ENCODE results near the gene FIP1L1. TPM values are rescaled to one million over a fixed set of nuclear protein-coding genes. Genes with fewer than 3 reads are reported as not detected.

FIP1L1 gene
- total RNA-seq, 1 donor from 2014 or later, result 50.9 TPM

GRCh38 chr4:53367721-53368120 lies 9.7 kb upstream of the FIP1L1 start:
- FAIRE-seq (no peak), DNase-seq (ENCODE audit: low read depth) (no peak)
- Histone ChIP-seq H3K9ac (ENCODE audit: low read length) (no peak overlapping the region), H3K4me3 (ENCODE audit: insufficient read depth, low read depth, low read length) (no peak overlapping the region), H3K27me3 (ENCODE audit: insufficient read depth, low read length) (peaks cover 14% of the 10 kb centered on the region), H4K20me1 (ENCODE audit: insufficient read depth, low read length) (no peaks in the 10 kb centered on the region), H3K4me2 (ENCODE audit: low read length) (no peak overlapping the region), H3K4me1 (ENCODE audit: insufficient read depth, low read length) (peaks cover 3% of the 10 kb centered on the region), H3K27ac (ENCODE audit: low read depth, low read length) (no peak overlapping the region), H3K9me3 (ENCODE audit: insufficient read depth, low read depth, low read length) (no peaks in the 10 kb centered on the region), H2AFZ (ENCODE audit: low read depth, low read length) (no peak overlapping the region), H3K36me3 (ENCODE audit: insufficient read depth, low read length) (no peaks in the 10 kb centered on the region), H3K79me2 (ENCODE audit: insufficient read depth, low read length) (peaks cover 30% of the 10 kb centered on the region)
- Mint-ChIP-seq H3K4me3 (ENCODE audit: unreplicated experiment) (no peak overlapping the region), H3K4me1 (ENCODE audit: low read depth, unreplicated experiment) (peaks cover 7% of the 10 kb centered on the region), H3K9me3 (ENCODE audit: unreplicated experiment) (no peaks in the 10 kb centered on the region), H3K27ac (ENCODE audit: unreplicated experiment) (no peak overlapping the region), H3K36me3 (ENCODE audit: low read depth, unreplicated experiment) (no peaks in the 10 kb centered on the region), H3K27me3 (ENCODE audit: low read depth, unreplicated experiment) (peaks cover 35% of the 10 kb centered on the region)
- TF ChIP-seq EZH2 (IDR thresholded peaks at IDR 0.05; ENCODE audit: insufficient read depth, low read length), result no peak
- no peak for TF ChIP-seq CTCF (IDR thresholded peaks at IDR 0.05; ENCODE audit: insufficient read depth, low read depth, low read length)

GRCh38 chr4:53371049-53371448 lies 6.4 kb upstream of the FIP1L1 start:
- H3K4me1 ChIP-seq (ENCODE audit: insufficient read depth, low read length), result no peaks in the 10 kb centered on the region
- H2AFZ ChIP-seq (ENCODE audit: low read depth, low read length), result no peak overlapping the region
- FAIRE-seq (no peak), DNase-seq (ENCODE audit: low read depth) (no peak)
- no peak overlapping the region for H3K9ac ChIP-seq (ENCODE audit: low read length)
- no peaks in the 10 kb centered on the region for H3K79me2 ChIP-seq (ENCODE audit: insufficient read depth, low read length)
- H3K9me3 Mint-ChIP-seq (ENCODE audit: unreplicated experiment), result no peaks in the 10 kb centered on the region
- H3K36me3 ChIP-seq (ENCODE audit: insufficient read depth, low read length), result no peaks in the 10 kb centered on the region
- no peak overlapping the region for H3K27ac Mint-ChIP-seq (ENCODE audit: unreplicated experiment)
- H3K4me3 ChIP-seq (ENCODE audit: insufficient read depth, low read depth, low read length), result no peak overlapping the region
- peaks cover 41% of the 10 kb centered on the region for H3K27me3 Mint-ChIP-seq (ENCODE audit: low read depth, unreplicated experiment)
- no peaks in the 10 kb centered on the region for H3K9me3 ChIP-seq (ENCODE audit: insufficient read depth, low read depth, low read length)
- H3K27ac ChIP-seq (ENCODE audit: low read depth, low read length), result no peak overlapping the region
- peaks cover 1% of the 10 kb centered on the region for H3K4me1 Mint-ChIP-seq (ENCODE audit: low read depth, unreplicated experiment)
- H3K4me2 ChIP-seq (ENCODE audit: low read length), result no peak overlapping the region
- H4K20me1 ChIP-seq (ENCODE audit: insufficient read depth, low read length), result no peaks in the 10 kb centered on the region
- TF ChIP-seq EZH2 (IDR thresholded peaks at IDR 0.05; ENCODE audit: insufficient read depth, low read length), result no peak
- TF ChIP-seq CTCF (IDR thresholded peaks at IDR 0.05; ENCODE audit: insufficient read depth, low read depth, low read length), result no peak
- H3K36me3 Mint-ChIP-seq (ENCODE audit: low read depth, unreplicated experiment), result no peaks in the 10 kb centered on the region
- H3K27me3 ChIP-seq (ENCODE audit: insufficient read depth, low read length), result peaks cover 14% of the 10 kb centered on the region
- no peak overlapping the region for H3K4me3 Mint-ChIP-seq (ENCODE audit: unreplicated experiment)

DNA sequence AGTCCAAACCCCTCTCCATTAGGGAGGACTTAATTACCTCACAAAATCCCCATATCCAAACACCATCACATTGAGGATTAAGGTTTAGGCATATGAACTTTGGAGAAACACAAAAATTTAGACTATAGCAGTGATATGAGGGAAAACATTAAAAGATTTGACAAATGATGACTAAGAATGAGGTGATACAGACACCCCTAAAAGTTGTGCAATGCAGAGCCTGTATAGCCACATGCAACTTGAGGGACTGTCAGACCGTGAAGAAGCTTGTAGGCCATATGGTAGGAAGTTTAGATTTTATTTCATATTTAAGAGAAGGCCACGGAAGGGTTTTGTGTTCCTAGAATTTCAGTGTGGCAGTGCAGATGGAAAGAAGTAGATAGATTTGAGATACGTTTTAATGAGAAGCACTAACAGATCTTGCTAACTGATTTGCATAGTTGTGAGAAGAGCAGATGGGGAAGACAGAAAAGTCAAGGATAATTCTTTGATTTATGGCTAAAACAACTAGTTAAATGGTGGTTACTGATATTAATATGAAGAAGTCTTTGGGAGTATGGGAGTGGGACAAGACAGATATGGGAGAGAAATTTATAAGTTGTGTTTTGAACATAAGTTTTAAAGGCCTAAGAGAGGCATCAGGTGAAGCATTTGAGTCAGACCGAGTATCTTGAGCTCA lies 5.5 kb upstream of the FIP1L1 start:
- no peak overlapping the region for H3K9ac ChIP-seq (ENCODE audit: low read length)
- no peak for DNase-seq (ENCODE audit: low read depth)
- H3K27ac ChIP-seq (ENCODE audit: low read depth, low read length), result no peak overlapping the region
- no peak overlapping the region for H3K4me3 ChIP-seq (ENCODE audit: insufficient read depth, low read depth, low read length)
- H3K4me1 ChIP-seq (ENCODE audit: insufficient read depth, low read length), result peaks cover 3% of the 10 kb centered on the region
- no peaks in the 10 kb centered on the region for H4K20me1 ChIP-seq (ENCODE audit: insufficient read depth, low read length)
- TF ChIP-seq CTCF (IDR thresholded peaks at IDR 0.05; ENCODE audit: insufficient read depth, low read depth, low read length) (no peak), EZH2 (IDR thresholded peaks at IDR 0.05; ENCODE audit: insufficient read depth, low read length) (no peak)
- H3K27me3 ChIP-seq (ENCODE audit: insufficient read depth, low read length), result peaks cover 14% of the 10 kb centered on the region
- Mint-ChIP-seq H3K36me3 (ENCODE audit: low read depth, unreplicated experiment) (no peaks in the 10 kb centered on the region), H3K9me3 (ENCODE audit: unreplicated experiment) (no peaks in the 10 kb centered on the region), H3K27ac (ENCODE audit: unreplicated experiment) (no peak overlapping the region), H3K4me3 (ENCODE audit: unreplicated experiment) (no peak overlapping the region), H3K27me3 (ENCODE audit: low read depth, unreplicated experiment) (peaks cover 41% of the 10 kb centered on the region), H3K4me1 (ENCODE audit: low read depth, unreplicated experiment) (no peaks in the 10 kb centered on the region)
- no peaks in the 10 kb centered on the region for H3K9me3 ChIP-seq (ENCODE audit: insufficient read depth, low read depth, low read length)
- FAIRE-seq, result no peak
- H3K36me3 ChIP-seq (ENCODE audit: insufficient read depth, low read length), result no peaks in the 10 kb centered on the region
- H3K4me2 ChIP-seq (ENCODE audit: low read length), result no peak overlapping the region
- no peaks in the 10 kb centered on the region for H3K79me2 ChIP-seq (ENCODE audit: insufficient read depth, low read length)
- H2AFZ ChIP-seq (ENCODE audit: low read depth, low read length), result no peak overlapping the region

Measured in astrocyte (in vitro differentiated cells and primary cell).